Left lobe of liver (tissue), 2 donors: Measurements from ENCODE around the gene SCFD2. TPM values are rescaled to one million over a fixed set of nuclear protein-coding genes. Genes with fewer than 3 reads are reported as not detected.
"Not testable (repeated sequence)": the region's sequence is repeated elsewhere in the genome, so short reads cannot be mapped to it uniquely, and the experiment has no call there.

Experiments
- ATAC-seq: fragments of 200-7000 bp; cut with Tn5 transposase; one replicate; pipeline ENCODE4 v1.9.1; 2020; ENCODE audit warnings: mild to moderate bottlenecking, moderate library complexity
- DNase-seq: peaks from one replicate; pipeline ENCODE4 v3.0.0-alpha.2; 2020; ENCODE audit warnings: low spot score
- total RNA-seq: library from RNA; stranded (reverse); gene quantifications from one replicate; pipeline ENCODE4 v1.2.1, GENCODE V29; 2021
- donor health status: DM: no; HTN: no; CAD: no; lungs with moderate emphysema.
- donor health status: DM: no; HTN: yes; CAD: no.

The SCFD2 gene
- total RNA-seq, 1 donor from 2014 or later, result 9.4 TPM

- DNase-seq (no peak), ATAC-seq (no peak)
Observed at GRCh38 chr4:52841682-52842456, 524.0 kb downstream of the SCFD2 start.

GRCh38 chr4:52840531-52841370 lies 525.1 kb downstream of the SCFD2 start:
- ATAC-seq, result no peak
- no peak for DNase-seq

- no peak for DNase-seq
- no peak for ATAC-seq
Observed at GRCh38 chr4:52838729-52839586, 526.9 kb downstream of the SCFD2 start.

DNA sequence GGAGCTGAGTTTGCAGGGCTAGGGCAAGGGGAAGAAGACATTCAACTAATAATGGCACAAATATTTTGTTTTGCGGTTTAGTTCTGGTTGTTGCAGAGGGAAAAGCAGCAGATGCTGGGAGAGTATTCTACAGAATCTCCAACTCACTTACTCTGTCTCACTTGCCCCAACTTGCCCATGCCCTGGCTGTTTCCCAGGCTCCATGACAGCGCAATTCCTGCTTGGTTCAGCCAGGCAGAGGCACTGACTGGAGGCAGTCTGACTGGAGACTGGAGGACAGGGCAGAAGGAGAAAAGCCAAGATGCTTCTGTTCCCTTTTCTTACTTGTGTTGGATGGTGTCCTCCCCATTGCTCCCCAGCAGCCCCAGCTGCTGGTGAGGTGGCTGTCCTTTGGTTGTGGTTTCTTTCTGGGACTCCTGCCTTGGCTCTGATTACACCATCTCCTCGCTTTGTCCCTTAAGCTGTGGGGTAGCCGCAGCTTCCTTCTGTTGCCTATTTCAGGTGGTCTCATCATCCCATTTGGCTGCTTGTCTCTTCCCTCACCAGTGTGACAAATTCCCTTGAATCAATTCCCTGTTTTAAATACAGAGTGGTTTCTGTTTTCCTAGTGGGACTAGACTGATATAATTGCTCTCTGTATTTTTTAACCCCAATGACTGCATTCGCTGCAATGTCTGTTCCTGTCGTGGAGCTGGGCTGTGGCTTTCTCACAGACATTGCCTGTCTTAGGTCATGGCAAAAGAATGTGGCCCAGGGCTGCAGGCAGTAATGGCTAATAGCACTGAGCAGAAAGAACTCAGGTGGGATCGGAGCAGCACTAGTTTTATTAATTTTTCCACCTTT lies 527.9 kb downstream of the SCFD2 start:
- ATAC-seq (no peak), DNase-seq (no peak)

DNA sequence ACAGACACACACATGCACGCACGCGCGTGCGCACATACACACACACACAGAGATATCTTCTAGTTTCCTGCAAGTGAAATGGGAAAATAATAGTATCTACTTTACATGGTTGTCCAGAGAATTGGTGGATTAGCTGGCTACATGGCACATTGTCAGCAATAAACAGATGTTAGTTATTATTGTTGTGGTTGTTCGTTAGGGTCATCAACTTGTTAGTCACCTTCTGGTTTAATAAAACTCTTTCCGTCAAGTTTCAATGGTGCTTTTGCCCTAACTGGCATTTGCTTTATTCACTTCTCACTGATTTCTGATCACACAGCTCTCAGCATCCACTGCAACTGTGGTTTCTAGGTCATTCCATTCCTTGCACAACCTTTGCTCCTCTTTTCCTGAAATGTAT lies 529.2 kb downstream of the SCFD2 start:
- no peak for ATAC-seq
- no peak for DNase-seq

GRCh38 chr4:52836120-52836519 lies 529.7 kb downstream of the SCFD2 start:
- DNase-seq (no peak), ATAC-seq (no peak)

DNA sequence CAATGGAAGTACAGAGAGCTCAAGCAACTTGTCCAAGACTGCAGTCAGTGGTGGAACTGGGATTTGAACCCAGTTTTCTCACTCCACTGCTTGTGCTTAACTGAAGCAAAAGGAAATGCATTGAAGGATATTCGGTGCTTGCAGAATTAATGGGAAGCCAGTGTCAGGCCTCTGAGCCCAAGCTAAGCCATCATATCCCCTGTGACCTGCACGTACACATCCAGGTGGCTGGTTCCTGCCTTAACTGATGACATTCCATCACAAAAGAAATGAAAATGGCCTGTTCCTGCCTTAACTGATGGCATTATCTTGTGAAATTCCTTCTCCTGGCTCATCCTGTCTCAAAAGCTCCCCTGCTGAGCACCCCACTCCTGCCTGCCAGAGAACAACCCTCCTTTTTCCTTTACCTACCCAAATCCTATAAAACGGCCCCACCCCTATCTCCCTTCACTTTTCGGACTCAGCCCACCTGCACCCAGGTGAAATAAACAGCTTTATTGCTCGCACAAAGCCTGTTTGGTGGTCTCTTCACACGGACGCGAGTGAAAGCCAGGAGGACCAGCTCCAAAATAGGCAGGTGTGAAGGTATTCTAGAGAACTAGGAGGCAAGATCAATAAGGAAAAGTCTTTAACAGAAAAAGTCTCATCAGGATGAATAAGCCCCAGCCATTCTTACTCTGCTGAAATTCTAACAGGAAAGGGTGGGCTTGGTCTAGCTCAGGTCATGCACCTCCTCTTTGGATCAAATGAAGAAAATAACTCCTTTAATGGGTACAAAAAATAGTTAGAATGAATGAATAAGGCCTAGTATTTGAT lies 531.0 kb downstream of the SCFD2 start:
- DNase-seq, ATAC-seq: not testable (repeated sequence)

DNA sequence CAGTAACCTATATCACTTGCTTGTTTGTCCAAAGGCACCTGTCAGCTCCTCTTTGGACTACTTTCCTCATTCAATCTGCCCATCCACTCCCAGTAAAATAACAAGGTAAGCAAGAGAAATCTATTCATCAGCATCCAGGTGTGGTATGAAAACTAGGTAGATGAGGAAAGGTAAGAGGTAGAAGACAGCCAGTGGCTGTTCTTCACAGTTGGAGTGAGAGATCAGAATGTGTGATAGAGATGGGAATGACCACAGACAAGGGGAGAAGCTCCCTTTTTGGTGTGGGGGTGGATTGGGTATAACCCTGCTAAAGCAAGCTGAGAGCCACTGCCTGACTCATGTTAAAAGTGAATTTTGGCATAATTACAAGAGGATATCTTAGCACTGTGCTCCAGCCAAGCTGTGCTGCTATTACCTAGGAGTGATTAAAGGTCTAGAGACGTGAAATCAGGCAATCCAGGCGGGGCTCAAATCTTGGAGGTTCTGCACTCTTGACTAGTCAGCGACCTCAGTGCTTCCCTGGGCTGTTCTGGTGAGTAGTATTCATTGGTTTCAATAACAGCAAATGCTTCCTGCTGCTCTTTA lies 531.8 kb downstream of the SCFD2 start:
- no peak for ATAC-seq
- DNase-seq, result no peak

DNA sequence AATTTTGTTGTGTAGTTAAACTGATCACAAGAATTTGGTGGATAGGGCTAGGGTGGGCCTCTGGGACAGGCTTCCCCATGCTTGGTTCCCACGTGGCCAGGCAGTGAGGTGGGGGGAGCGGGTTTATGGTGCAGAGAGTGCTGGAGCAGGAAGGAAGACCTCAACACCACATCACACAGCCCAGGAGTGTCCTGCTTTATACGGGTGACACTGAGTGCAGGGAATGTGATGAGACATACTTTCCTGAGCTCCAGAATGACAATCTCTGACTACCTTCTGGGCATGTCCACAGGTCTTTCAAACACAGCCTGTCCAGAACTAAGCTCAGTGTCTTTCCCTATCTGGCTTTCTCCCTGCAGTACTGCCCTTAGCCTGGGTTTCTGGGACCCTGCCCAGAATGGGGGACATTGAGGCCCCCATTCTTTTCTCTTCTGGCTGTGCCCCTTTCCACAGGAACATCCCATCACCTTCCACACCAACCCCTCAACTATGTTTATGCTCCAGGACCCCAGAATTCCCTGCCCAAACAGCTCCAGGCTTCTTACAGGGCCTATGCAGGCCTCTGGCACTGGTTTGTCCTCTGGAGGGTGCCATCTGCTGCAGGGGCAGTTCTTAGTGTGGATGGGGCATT lies 540.3 kb downstream of the SCFD2 start:
- ATAC-seq (no peak), DNase-seq (no peak)

- no peak for DNase-seq
Observed at GRCh38 chr4:52824603-52825459, 541.0 kb downstream of the SCFD2 start.

GRCh38 chr4:52824270-52824602 lies 541.6 kb downstream of the SCFD2 start:
- ATAC-seq, result no peak
- DNase-seq, result no peak

More at GRCh38 chr4:52824603-52825459, 541.0 kb downstream of the SCFD2 start:
- peak; percentile 29 for ATAC-seq

- ATAC-seq, result no peak
- DNase-seq, result no peak
Observed at GRCh38 chr4:52823702-52824092, 542.2 kb downstream of the SCFD2 start.

Other genes with a start within 250 kb of the SCFD2 start
- 13.4 TPM for gene FIP1L1, start 11.6 kb upstream of the SCFD2 start, total RNA-seq
- gene LNX1, start 225.4 kb upstream of the SCFD2 start, total RNA-seq, result 7.0 TPM